IMR-90 (cell line): ENCODE data around the gene ZDHHC14. TPM values are rescaled to one million over a fixed set of nuclear protein-coding genes. Genes with fewer than 3 reads are reported as not detected.

ENCODE experiments used
- ATAC-seq: fragments of 200-7000 bp; cut with Tn5 transposase; 2 replicates; pipeline ENCODE4 v1.9.1; 2020; ENCODE audit warnings: low read depth, mild to moderate bottlenecking, moderate library complexity
- BruUV-seq: library from RNA; stranded (reverse); fragments of 400-500 nt; replicated peaks from 2 replicates; lab custom pipeline; 2021; lab: Mats Ljungman, UMichigan
- CTCF ChIA-PET: fragments of 300-600 bp; formaldehyde crosslinking; extraction: SDS; loops from one replicate; lab custom pipeline; 2021; ENCODE audit warnings: antibody characterized with exemption; lab: Yijun Ruan, JAX
- POLR2A ChIA-PET: fragments of 300-600 bp; sonication (Branson Sonifier 250); formaldehyde crosslinking; loops from one replicate; lab custom pipeline; 2022; ENCODE audit warnings: antibody characterized with exemption; ENCODE audit not compliant: unreplicated experiment; lab: Charles Lee
- DNase-seq: peaks from one replicate; pipeline ENCODE4 v3.0.0; 2013
- H2AFZ ChIP-seq: replicated peaks from 2 replicates; pipeline ENCODE3; 2013; ENCODE audit warnings: low read length, mild to moderate bottlenecking; ENCODE audit not compliant: poor library complexity
- H2AK5ac ChIP-seq: 2 replicates; pipeline ENCODE4 v1.6.1; 2013; ENCODE audit warnings: low read depth, low read length, inconsistent platforms
- H2AK9ac ChIP-seq: replicated peaks from 2 replicates; pipeline ENCODE3; 2013; ENCODE audit warnings: mild to moderate bottlenecking, low read depth, low read length, moderate library complexity; ENCODE audit not compliant: poor library complexity
- H2BK120ac ChIP-seq: 2 replicates; pipeline ENCODE4 v1.6.1; 2013; ENCODE audit warnings: low read depth, low read length, inconsistent platforms
- H2BK15ac ChIP-seq: 3 replicates; pipeline ENCODE4 v1.6.1; 2013; ENCODE audit warnings: low read depth, low read length, inconsistent platforms
- H2BK20ac ChIP-seq: 2 replicates; pipeline ENCODE4 v1.6.1; 2013; ENCODE audit warnings: low read depth, mild to moderate bottlenecking, inconsistent platforms, low read length, moderate library complexity
- H2BK5ac ChIP-seq: 2 replicates; pipeline ENCODE4 v1.6.1; 2013; ENCODE audit warnings: mild to moderate bottlenecking, low read depth, low read length, inconsistent platforms; ENCODE audit not compliant: poor library complexity, severe bottlenecking
- H3K14ac ChIP-seq: replicated peaks from 2 replicates; pipeline ENCODE4 v1.6.1; 2013; ENCODE audit warnings: low read depth, low read length, inconsistent platforms
- H3K18ac ChIP-seq: 2 replicates; pipeline ENCODE4 v1.6.1; 2013; ENCODE audit warnings: low read depth, low read length, control low read depth
- H3K23ac ChIP-seq: 2 replicates; pipeline ENCODE4 v1.6.1; 2013; ENCODE audit warnings: low read depth, low read length, inconsistent platforms
- H3K27ac ChIP-seq: 2 replicates; pipeline ENCODE4 v1.5.1; 2013; ENCODE audit warnings: mild to moderate bottlenecking, control low read depth, low read length; ENCODE audit not compliant: insufficient read depth
- H3K27me3 ChIP-seq: 2 replicates; pipeline ENCODE4 v1.6.1; 2013; ENCODE audit warnings: low read length; ENCODE audit not compliant: control insufficient read depth, insufficient read depth
- H3K36me3 ChIP-seq: 2 replicates; pipeline ENCODE4 v1.6.1; 2013; ENCODE audit warnings: low read length, mixed read lengths; ENCODE audit not compliant: control insufficient read depth, insufficient read depth
- H3K4ac ChIP-seq: 2 replicates; pipeline ENCODE4 v1.6.1; 2013; ENCODE audit warnings: low read depth, low read length, inconsistent platforms
- H3K4me1 ChIP-seq: 2 replicates; pipeline ENCODE4 v1.6.1; 2013; ENCODE audit warnings: low read length, mixed read lengths; ENCODE audit not compliant: control insufficient read depth, insufficient read depth
- H3K4me2 ChIP-seq: 2 replicates; pipeline ENCODE4 v1.6.1; 2013; ENCODE audit warnings: low read depth, mild to moderate bottlenecking, control low read depth, low read length, moderate library complexity
- H3K4me3 ChIP-seq: 2 replicates; pipeline ENCODE4 v1.5.1; 2013; ENCODE audit warnings: low read depth, mild to moderate bottlenecking, control low read depth, low read length, moderate library complexity; ENCODE audit not compliant: insufficient read depth
- H3K56ac ChIP-seq: 2 replicates; pipeline ENCODE4 v1.6.1; 2013; ENCODE audit warnings: low read length, inconsistent platforms; ENCODE audit not compliant: insufficient read depth; ENCODE audit errors: extremely low read depth
- H3K79me1 ChIP-seq, 2 experiments: 2 replicates each; pipeline ENCODE4 v1.6.1; 2013; ENCODE audit warnings: low read length in 2 of 2, inconsistent platforms in 1 of 2, low read depth in 1 of 2
- H3K9ac ChIP-seq: 2 replicates; pipeline ENCODE4 v1.6.1; 2013; ENCODE audit warnings: low read depth, low read length, control low read depth
- H3K9me1 ChIP-seq: 2 replicates; pipeline ENCODE4 v1.6.1; 2013; ENCODE audit warnings: low read length, inconsistent platforms; ENCODE audit not compliant: insufficient read depth
- H3K9me3 ChIP-seq: 2 replicates; pipeline ENCODE4 v1.6.1; 2013; ENCODE audit warnings: low read length; ENCODE audit not compliant: control insufficient read depth, insufficient read depth
- H4K20me1 ChIP-seq: 2 replicates; pipeline ENCODE4 v1.6.1; 2013; ENCODE audit warnings: low read length, inconsistent platforms; ENCODE audit not compliant: insufficient read depth
- H4K5ac ChIP-seq: 2 replicates; pipeline ENCODE4 v1.6.1; 2013; ENCODE audit warnings: mild to moderate bottlenecking, low read depth, low read length, control low read depth
- H4K8ac ChIP-seq, 2 experiments: 2 replicates each; pipeline ENCODE4 v1.6.1; 2013; ENCODE audit warnings: low read depth in 2 of 2, low read length in 2 of 2, control low read depth in 1 of 2, inconsistent platforms in 1 of 2
- H4K91ac ChIP-seq: 2 replicates; pipeline ENCODE4 v1.6.1; 2013; ENCODE audit warnings: low read depth, low read length, inconsistent platforms; ENCODE audit not compliant: insufficient read depth
- MAFK ChIP-seq: IDR thresholded peaks from 2 replicates; pipeline ENCODE4 v1.6.1; 2012; ENCODE audit warnings: low read depth, low read length, improper control_type of control experiment
- RFX5 ChIP-seq: IDR thresholded peaks from 2 replicates; pipeline ENCODE4 v1.8.0; 2012; ENCODE audit warnings: low read depth, mild to moderate bottlenecking, low read length, moderate library complexity
- WGBS, 2 experiments: methylation state at CpG; one replicate each; pipeline versions ENCODE4 v1.1.5 to v1.1.7; 2013; ENCODE audit warnings: missing lambda C conversion rate in 2 of 2; ENCODE audit not compliant: insufficient read length in 1 of 2; ENCODE audit errors: extremely low coverage in 2 of 2; 5-methylcytosine and 5-hydroxymethylcytosine counted together
- dilution Hi-C: fragments of 300-500 bp; cut with HindIII; formaldehyde crosslinking; loops from one replicate; pipeline ENCODE4 v1.14.3; 2018; ENCODE audit warnings: low sequenced_read_pairs; ENCODE audit not compliant: unreplicated experiment
- in situ Hi-C: fragments of 300-500 bp; cut with MboI; formaldehyde crosslinking; loops from 3 replicates; pipeline ENCODE4 v1.14.3; 2019; ENCODE audit warnings: low sequenced_read_pairs, inconsistent platforms, mixed read lengths
- intact Hi-C: fragments of 100-400 bp; cut with micrococcal nuclease; formaldehyde crosslinking; loops from 2 replicates; pipeline ENCODE4 v1.10.0; 2022
- polyA plus RNA-seq, 3 experiments: library from polyadenylated mRNA; depleted of rRNA; stranded (reverse); fragments of >200 nt; gene quantifications; 2 replicates each; pipeline ENCODE4 v1.2.3, GENCODE V29; 2012; ENCODE audit warnings: low replicate concordance in 1 of 3
- total RNA-seq: library from RNA; depleted of rRNA; stranded (reverse); fragments of >200 nt; gene quantifications from 2 replicates; pipeline ENCODE4 v1.2.3, GENCODE V29; 2012

The ZDHHC14 gene
- total and polyA plus RNA-seq, 2 of the 4 experiments (the other 2 are of a cell fraction) = 0.90 to 2.0 TPM

GRCh38 chr6:157453131-157453530, 72.1 kb downstream of the ZDHHC14 start:
- Histone ChIP-seq H3K23ac (no peak overlapping the region), H3K9me1 (no peaks in the 10 kb centered on the region), H3K4ac (no peak overlapping the region), H2BK15ac (no peak overlapping the region), H4K20me1 (no peaks in the 10 kb centered on the region), H3K4me1 (no peaks in the 10 kb centered on the region), H2AFZ (no peak overlapping the region), H3K18ac (no peak overlapping the region), H3K14ac (no peak overlapping the region), H3K36me3 (no peaks in the 10 kb centered on the region), H2AK5ac (no peak overlapping the region), H2AK9ac (no peak overlapping the region), H2BK120ac (no peak overlapping the region), H3K56ac (no peak overlapping the region), H4K8ac (no peak overlapping the region), H2BK5ac (no peak overlapping the region), H3K9me3 (no peaks in the 10 kb centered on the region), H4K5ac (no peak overlapping the region), H3K79me1 (no peaks in the 10 kb centered on the region; a peak in 1 of 4 replicates), H3K27me3 (no peaks in the 10 kb centered on the region), H3K27ac (no peak overlapping the region), H3K4me3 (no peak overlapping the region), H3K9ac (no peak overlapping the region), H3K4me2 (no peak overlapping the region), H2BK20ac (no peak overlapping the region), H4K91ac (no peak overlapping the region)
- in situ Hi-C loops (no loop called here), intact Hi-C loops (no loop called here), dilution Hi-C loops (no loop called here)
- no TSS peak for BruUV-seq
- DNase-seq (no peak), ATAC-seq (no peak)
- whole genome bisulfite sequencing, 2 experiments = 100% methylated on average over 1 of the region's 4 CpGs; no CpG with 5 or more reads in 1 of the 2 experiments
- no peak for TF ChIP-seq RFX5
- TF ChIP-seq MAFK = peak; percentile 61
- CTCF ChIA-PET = no interaction called here
- POLR2A ChIA-PET = no interaction called here
